Adrenal gland (tissue), 12 donors: Measurements from ENCODE around the gene COG1. TPM values are rescaled to one million over a fixed set of nuclear protein-coding genes. Genes with fewer than 3 reads are reported as not detected.

ENCODE experiments used
- DNase-seq, 7 donors: peaks; one replicate each; pipeline ENCODE4 v3.0.0-alpha.2; 2019 to 2020
- H3K27ac ChIP-seq, 5 donors: fragments of 200-600 bp; sonication (generic) in 4 of 5; 1 replicate in 3 of 5; 2 replicates in 2 of 5; pipeline versions ENCODE4 v1.5.1 to v1.8.0; 2016 to 2020; ENCODE audit warnings: mild to moderate bottlenecking in 1 of 5
- H3K27me3 ChIP-seq: fragments of 200-600 bp; 2 replicates; pipeline ENCODE4 v1.8.0; 2021
- H3K36me3 ChIP-seq, 2 donors: fragments of 200-600 bp; replicated peaks in 1 of 2; 1 replicate in 1 of 2; 2 replicates in 1 of 2; pipeline versions ENCODE4 v1.5.1 to v1.8.0; 2018 to 2022
- H3K4me1 ChIP-seq, 2 donors: fragments of 200-600 bp; replicated peaks in 1 of 2; 1 replicate in 1 of 2; 2 replicates in 1 of 2; pipeline versions ENCODE4 v1.5.1 to v1.8.0; 2018 to 2021
- H3K4me3 ChIP-seq, 4 donors: fragments of 200-600 bp; sonication (generic) in 3 of 4; one replicate each; pipeline ENCODE4 v1.5.1; 2016 to 2018
- H3K9me3 ChIP-seq, 3 donors: fragments of 200-600 bp; sonication (generic) in 1 of 3; replicated peaks in 1 of 3; 1 replicate in 2 of 3; 2 replicates in 1 of 3; pipeline versions ENCODE4 v1.5.1 to v1.8.0; 2016 to 2021
- POLR2A ChIP-seq, 2 donors: fragments of 450-650 bp; IDR thresholded peaks; one replicate each; pipeline ENCODE4 v1.6.1; 2017; ENCODE audit warnings: antibody characterized with exemption in 2 of 2, mild to moderate bottlenecking in 2 of 2, moderate library complexity in 1 of 2
- WGBS, 4 donors: extraction: QIAGEN DNeasy Blood & Tissue Kit in 2 of 4; methylation state at CpG; one replicate each; pipeline versions ENCODE4 v1.1.5 to v1.1.7; 2013 to 2017; 5-methylcytosine and 5-hydroxymethylcytosine counted together
- intact Hi-C, 2 donors: fragments of 100-400 bp; cut with DNase I; formaldehyde crosslinking; loops; one replicate each; pipeline versions ENCODE4 v1.14.1 to v1.15.0; 2022 to 2023
- polyA plus RNA-seq, 3 donors: library from polyadenylated mRNA; stranded (reverse); fragments of 200-250 nt in 2 of 3; fragments of 350-450 nt in 1 of 3; fragmentation: Illumina TruSeq in 1 of 3; extraction: RNeasy Lipid Tissue Mini Kit (QIAGEN cat#74804) in 1 of 3; gene quantifications; one replicate each; pipeline ENCODE4 v1.2.3, GENCODE V29; 2013 to 2014
- total RNA-seq, 9 donors: library from RNA; depleted of rRNA in 4 of 9; stranded (reverse); fragments of >200 nt in 4 of 9; fragments of 120-200 nt in 1 of 9; fragmentation: NEBNext Ultra II Directional in 1 of 9; extraction: Animal tissue kit (Norgen Biotek cat#: 25700) in 1 of 9; gene quantifications; one replicate each; pipeline versions ENCODE4 v1.1.0 to v1.2.4, GENCODE V29; 2013 to 2023
- TF ChIP-seq, protein P1 (sequence below), 6 experiments: fragments of 450-650 bp in 4 of 6; fragments of 200-600 bp in 2 of 6; sonication (generic) in 1 of 6; IDR thresholded peaks; 1 replicate in 5 of 6; 2 replicates in 1 of 6; pipeline versions ENCODE4 v1.5.1 to v1.8.0; 2016 to 2021; ENCODE audit warnings: antibody characterized with exemption in 6 of 6, mild to moderate bottlenecking in 2 of 6, moderate library complexity in 1 of 6
- donor health status: healthy with polysubstance abuse.
- donor health status: Bipolar disorder and iron deficiency.
- donor health status: DM: yes; HTN: yes; CAD: no.
- donor health status: DM: no; HTN: no; CAD: no.
- donor health status: DM: no; HTN: no; CAD: no.
- donor health status: DM: yes; HTN: yes; CAD: no.

COG1 gene
- total and polyA plus RNA-seq, 12 donors: 23.6 to 63.2 (median 52.9) TPM

DNA sequence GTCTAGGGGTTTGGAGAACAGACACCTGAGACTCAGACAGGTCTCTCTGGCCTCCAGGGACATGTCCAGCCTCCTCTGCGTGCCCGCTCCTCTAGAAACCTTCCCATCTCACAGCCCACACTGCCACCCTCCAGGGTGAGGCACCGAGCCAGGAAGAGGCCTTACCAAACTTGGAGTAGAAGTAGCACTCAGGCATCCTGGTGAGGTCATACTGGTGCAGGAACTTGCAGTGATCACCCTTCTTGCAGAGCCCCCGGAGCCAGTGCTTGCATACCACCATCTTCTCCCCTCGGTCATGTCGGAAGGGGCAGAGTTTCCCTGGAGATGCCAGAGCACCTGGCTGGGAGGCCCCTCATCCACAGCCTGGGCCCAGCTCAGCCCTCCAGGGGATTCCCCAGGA, 64.7 kb downstream of the COG1 start:
- H3K4me3 ChIP-seq: no peak overlapping the region
- no peak for DNase-seq
- no peaks in the 10 kb centered on the region for H3K36me3 ChIP-seq
- TF ChIP-seq POLR2A (IDR thresholded peaks at IDR 0.05): no peak
- TF ChIP-seq, protein P1, sequence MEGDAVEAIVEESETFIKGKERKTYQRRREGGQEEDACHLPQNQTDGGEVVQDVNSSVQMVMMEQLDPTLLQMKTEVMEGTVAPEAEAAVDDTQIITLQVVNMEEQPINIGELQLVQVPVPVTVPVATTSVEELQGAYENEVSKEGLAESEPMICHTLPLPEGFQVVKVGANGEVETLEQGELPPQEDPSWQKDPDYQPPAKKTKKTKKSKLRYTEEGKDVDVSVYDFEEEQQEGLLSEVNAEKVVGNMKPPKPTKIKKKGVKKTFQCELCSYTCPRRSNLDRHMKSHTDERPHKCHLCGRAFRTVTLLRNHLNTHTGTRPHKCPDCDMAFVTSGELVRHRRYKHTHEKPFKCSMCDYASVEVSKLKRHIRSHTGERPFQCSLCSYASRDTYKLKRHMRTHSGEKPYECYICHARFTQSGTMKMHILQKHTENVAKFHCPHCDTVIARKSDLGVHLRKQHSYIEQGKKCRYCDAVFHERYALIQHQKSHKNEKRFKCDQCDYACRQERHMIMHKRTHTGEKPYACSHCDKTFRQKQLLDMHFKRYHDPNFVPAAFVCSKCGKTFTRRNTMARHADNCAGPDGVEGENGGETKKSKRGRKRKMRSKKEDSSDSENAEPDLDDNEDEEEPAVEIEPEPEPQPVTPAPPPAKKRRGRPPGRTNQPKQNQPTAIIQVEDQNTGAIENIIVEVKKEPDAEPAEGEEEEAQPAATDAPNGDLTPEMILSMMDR (IDR thresholded peaks at IDR 0.05): no peak
- no peaks in the 10 kb centered on the region for H3K27me3 ChIP-seq
- WGBS, 4 donors: 91 to 94% (median 93%) methylated on average over 4 to 6 of the region's 6 CpGs
- intact Hi-C loops: loop anchor here in 1 of 2 donors (2.0 kb wide), 1 partner anchor 111 kb away; no protein-coding TSS in a partner anchor
- H3K4me1 ChIP-seq: peaks cover 3 to 9% of the 10 kb centered on the region in 2 donors
- H3K9me3 ChIP-seq: no peaks in the 10 kb centered on the region
- H3K27ac ChIP-seq: no peak overlapping the region

Other genes with a start within 250 kb of the COG1 start
- 10 to 100 TPM; 18.4 to 91.4 (median 26.0) TPM for gene SLC39A11, start 100.4 kb upstream of the COG1 start, total RNA-seq
- 10 to 100 TPM in 1 of 3 donors, 1 to 10 TPM in 2; 7.0 to 12.7 (median 8.6) TPM for gene SLC39A11, start 100.4 kb upstream of the COG1 start, polyA plus RNA-seq
- 10 to 100 TPM in 3 of 9 donors, 1 to 10 TPM in 5, under 1 TPM in 1; 0.11 to 13.3 (median 5.1) TPM for gene SSTR2, start 28.0 kb upstream of the COG1 start, total RNA-seq
- 1 to 10 TPM; 2.0 to 5.0 (median 2.7) TPM for gene SSTR2, start 28.0 kb upstream of the COG1 start, polyA plus RNA-seq
- not detected for gene CPSF4L, start 68.8 kb downstream of the COG1 start, total RNA-seq
- gene CPSF4L, start 68.8 kb downstream of the COG1 start, polyA plus RNA-seq: not detected
- gene CDC42EP4, start 118.9 kb downstream of the COG1 start, total RNA-seq: 100 to 1,000 TPM in 6 of 9 donors, 10 to 100 TPM in 3; 37.0 to 172 (median 112) TPM
- gene CDC42EP4, start 118.9 kb downstream of the COG1 start, polyA plus RNA-seq: 10 to 100 TPM; 24.4 to 43.0 (median 37.6) TPM